Kidney (tissue), 14 donors: ENCODE data around the gene ALPL. TPM values are rescaled to one million over a fixed set of nuclear protein-coding genes. Genes with fewer than 3 reads are reported as not detected.
A peak's percentile ranks its signal among the peaks of the same experiment; 100 is the strongest.

Experiments
- DNase-seq, 5 donors: peaks; one replicate each; pipeline ENCODE4 v3.0.0-alpha.2; 2013 to 2020
- FAIRE-seq: peaks from 2 replicates; lab custom pipeline; 2012; peaks lifted over from hg19 to GRCh38; lab: Jason Lieb, UNC
- H3K27ac ChIP-seq, 2 donors: one replicate each; pipeline ENCODE4 v1.7.0; 2013; ENCODE audit warnings: low read depth in 2 of 2, low read length in 2 of 2, inconsistent platforms in 1 of 2
- H3K27me3 ChIP-seq: one replicate; pipeline ENCODE4 v1.7.1; 2013; ENCODE audit warnings: low read length, inconsistent platforms; ENCODE audit not compliant: control insufficient read depth, insufficient read depth
- H3K36me3 ChIP-seq, 3 donors: one replicate each; pipeline versions ENCODE4 v1.7.0 to v1.7.1; 2013; ENCODE audit warnings: low read length in 3 of 3, control low read depth in 1 of 3, inconsistent platforms in 1 of 3; ENCODE audit not compliant: insufficient read depth in 3 of 3, control insufficient read depth in 2 of 3
- H3K4me1 ChIP-seq, 3 donors: one replicate each; pipeline versions ENCODE4 v1.7.0 to v1.7.1; 2013; ENCODE audit warnings: low read length in 3 of 3, inconsistent platforms in 1 of 3, low read depth in 1 of 3; ENCODE audit not compliant: control insufficient read depth in 2 of 3, insufficient read depth in 2 of 3
- H3K4me3 ChIP-seq, 3 donors: one replicate each; pipeline versions ENCODE4 v1.7.0 to v1.8.1; 2013; ENCODE audit warnings: low read length in 3 of 3, control low read depth in 1 of 3, inconsistent platforms in 1 of 3
- H3K9ac ChIP-seq, 3 donors: one replicate each; pipeline versions ENCODE4 v1.7.0 to v1.7.1; 2013; ENCODE audit warnings: low read length in 3 of 3, control low read depth in 1 of 3, inconsistent platforms in 1 of 3
- H3K9me3 ChIP-seq, 3 donors: one replicate each; pipeline versions ENCODE4 v1.7.0 to v1.7.1; 2013; ENCODE audit warnings: low read length in 3 of 3, control low read depth in 1 of 3, inconsistent platforms in 1 of 3; ENCODE audit not compliant: control insufficient read depth in 2 of 3, insufficient read depth in 1 of 3
- intact Hi-C: fragments of 100-400 bp; cut with DNase I; formaldehyde crosslinking; loops from one replicate; pipeline ENCODE4 v1.11.1; 2022
- polyA plus RNA-seq: library from polyadenylated mRNA; stranded (reverse); fragments of 350-450 nt; fragmentation: Illumina TruSeq; extraction: RNeasy Lipid Tissue Mini Kit (QIAGEN cat#74804); gene quantifications from one replicate; pipeline ENCODE4 v1.2.3, GENCODE V29; 2014; ENCODE audit warnings: low read depth, low replicate concordance; ENCODE audit not compliant: insufficient read depth
- total RNA-seq: library from RNA; stranded (reverse); fragmentation: NEBNext Ultra II Directional; extraction: Animal tissue kit (Norgen Biotek cat#: 25700); gene quantifications from one replicate; pipeline ENCODE4 v1.2.1, GENCODE V29; 2021
- TF ChIP-seq, protein P1 (sequence below): IDR thresholded peaks from 3 replicates; pipeline ENCODE4 v1.5.1; 2012; ENCODE audit warnings: mild to moderate bottlenecking, moderate library complexity, borderline replicate concordance; ENCODE audit not compliant: insufficient read depth; ENCODE audit errors: extremely low read depth
- donor health status: control.
- donor health status: control.
- donor health status: control.
- donor health status: control.
- donor health status: control.
- donor health status: DM: yes; HTN: yes; CAD: no.
- donor health status: Normal renal cell carcinoma (clear cell type).

ALPL gene
- total and polyA plus RNA-seq, 2 donors from 2014 or later = 8.4 to 133 TPM

DNA sequence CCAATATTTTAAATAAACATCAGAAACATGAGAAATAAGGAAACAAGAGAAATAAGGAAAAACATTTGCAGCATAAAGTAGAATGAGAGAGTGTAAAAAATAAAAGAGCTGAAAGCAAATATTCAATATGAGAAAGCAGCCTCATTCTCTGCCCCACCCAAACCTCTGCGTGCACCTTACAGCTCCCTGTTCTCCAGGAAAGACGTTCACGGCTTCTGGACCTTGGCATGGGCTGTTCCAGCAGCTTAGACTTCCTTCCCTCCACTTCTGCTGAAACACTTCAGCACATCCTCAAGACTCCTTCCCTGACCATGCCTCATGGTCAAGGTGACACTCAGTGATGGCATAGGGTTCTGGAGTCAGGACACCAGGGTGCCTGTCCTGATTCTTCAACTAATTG is 23.3 kb downstream of the ALPL start:
- DNase-seq = peak in 1 of 5 donors; percentile 7
- Histone ChIP-seq H3K36me3 (no peaks in the 10 kb centered on the region), H3K4me1 (peaks cover 0 to 6% (median 5%) of the 10 kb centered on the region in 3 donors), H3K27ac (no peak overlapping the region), H3K9me3 (no peaks in the 10 kb centered on the region), H3K27me3 (no peaks in the 10 kb centered on the region), H3K9ac (no peak overlapping the region), H3K4me3 (no peak overlapping the region)
- intact Hi-C loops = no loop called here
- TF ChIP-seq, protein P1, sequence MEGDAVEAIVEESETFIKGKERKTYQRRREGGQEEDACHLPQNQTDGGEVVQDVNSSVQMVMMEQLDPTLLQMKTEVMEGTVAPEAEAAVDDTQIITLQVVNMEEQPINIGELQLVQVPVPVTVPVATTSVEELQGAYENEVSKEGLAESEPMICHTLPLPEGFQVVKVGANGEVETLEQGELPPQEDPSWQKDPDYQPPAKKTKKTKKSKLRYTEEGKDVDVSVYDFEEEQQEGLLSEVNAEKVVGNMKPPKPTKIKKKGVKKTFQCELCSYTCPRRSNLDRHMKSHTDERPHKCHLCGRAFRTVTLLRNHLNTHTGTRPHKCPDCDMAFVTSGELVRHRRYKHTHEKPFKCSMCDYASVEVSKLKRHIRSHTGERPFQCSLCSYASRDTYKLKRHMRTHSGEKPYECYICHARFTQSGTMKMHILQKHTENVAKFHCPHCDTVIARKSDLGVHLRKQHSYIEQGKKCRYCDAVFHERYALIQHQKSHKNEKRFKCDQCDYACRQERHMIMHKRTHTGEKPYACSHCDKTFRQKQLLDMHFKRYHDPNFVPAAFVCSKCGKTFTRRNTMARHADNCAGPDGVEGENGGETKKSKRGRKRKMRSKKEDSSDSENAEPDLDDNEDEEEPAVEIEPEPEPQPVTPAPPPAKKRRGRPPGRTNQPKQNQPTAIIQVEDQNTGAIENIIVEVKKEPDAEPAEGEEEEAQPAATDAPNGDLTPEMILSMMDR = no peak
- FAIRE-seq = no peak

DNA sequence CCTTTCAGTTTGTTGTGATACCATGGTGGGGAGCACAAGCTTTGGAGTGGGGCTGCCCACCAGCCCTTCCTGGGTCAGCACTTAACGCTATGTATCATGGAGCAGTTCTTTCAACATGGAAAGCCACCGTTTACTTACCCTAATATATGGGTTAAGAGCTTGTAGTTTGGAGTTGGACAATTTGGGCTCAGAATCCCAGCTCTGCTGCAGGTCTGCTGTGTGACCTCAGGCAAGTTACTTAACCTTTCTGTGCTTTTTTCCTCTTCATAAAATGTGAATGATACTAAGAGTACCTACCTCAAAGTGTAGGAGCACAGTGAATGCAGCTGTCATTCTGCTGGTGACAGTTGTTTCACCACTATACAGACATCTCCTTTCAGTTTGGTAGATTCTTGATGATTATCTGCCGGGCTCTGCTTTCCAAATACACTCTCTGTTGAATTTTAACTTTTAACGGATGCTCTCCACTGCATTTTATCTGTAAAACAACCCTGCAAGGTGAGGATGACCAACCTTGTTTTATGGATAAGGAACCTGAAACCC is 23.8 kb downstream of the ALPL start:
- TF ChIP-seq, protein P1 = no peak
- DNase-seq (peak in 1 of 5 donors; percentile 4), FAIRE-seq (no peak)
- intact Hi-C loops = no loop called here
- no peak overlapping the region for H3K9ac ChIP-seq
- H3K4me1 ChIP-seq = peaks cover 0 to 12% (median 10%) of the 10 kb centered on the region in 3 donors
- H3K4me3 ChIP-seq = no peak overlapping the region
- no peak overlapping the region for H3K27ac ChIP-seq
- H3K27me3 ChIP-seq = no peaks in the 10 kb centered on the region
- no peaks in the 10 kb centered on the region for H3K36me3 ChIP-seq
- H3K9me3 ChIP-seq = no peaks in the 10 kb centered on the region

DNA sequence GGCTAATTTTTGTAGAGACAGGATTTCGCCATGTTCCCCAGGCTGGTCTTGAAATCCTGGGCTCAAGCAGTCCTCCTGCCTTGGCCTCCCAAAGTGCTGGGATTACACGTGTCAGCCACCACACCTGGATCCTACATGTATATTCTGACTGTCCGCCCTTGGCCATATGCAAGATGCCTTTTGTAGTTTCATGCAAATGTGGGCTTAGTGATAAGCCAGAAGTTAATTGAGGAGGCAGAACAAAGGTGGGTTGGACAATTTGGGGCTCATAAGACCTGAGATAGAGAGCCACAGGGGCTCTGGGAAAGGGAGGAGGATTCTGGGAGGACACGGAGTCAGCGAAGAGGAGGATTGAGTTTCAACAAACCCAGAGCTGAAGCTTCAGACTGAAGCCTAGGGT is 24.9 kb downstream of the ALPL start:
- TF ChIP-seq, protein P1 = no peak
- Histone ChIP-seq H3K9ac (no peak overlapping the region), H3K4me1 (peaks cover 0 to 21% (median 20%) of the 10 kb centered on the region in 3 donors), H3K27me3 (no peaks in the 10 kb centered on the region), H3K27ac (no peak overlapping the region), H3K4me3 (no peak overlapping the region), H3K36me3 (no peaks in the 10 kb centered on the region), H3K9me3 (no peaks in the 10 kb centered on the region)
- DNase-seq (no peak), FAIRE-seq (no peak)
- intact Hi-C loops = no loop called here
